Measurements from ENCODE around the gene ALG14.

GRCh38 chr1:95027046-95027445, 45.7 kb downstream of the ALG14 start:
- TF ChIP-seq POLR2A (IDR thresholded peaks at IDR 0.05; ENCODE audit: low read depth, low read length): no peak
- TF ChIP-seq PAX5 (IDR thresholded peaks at IDR 0.05; ENCODE audit: insufficient read depth, low read length, severe bottlenecking): no peak

Data from GM12891 (cell line).